Measurements from ENCODE around the gene MSRB3. TPM values are rescaled to one million over a fixed set of nuclear protein-coding genes. Genes with fewer than 3 reads are reported as not detected.
A peak's percentile ranks its signal among the peaks of the same experiment; 100 is the strongest.

MSRB3 gene
- 16.5 and 19.1 TPM in 2 replicates for total RNA-seq (2014; rRNA removed; shearing (Covaris generic))

DNA sequence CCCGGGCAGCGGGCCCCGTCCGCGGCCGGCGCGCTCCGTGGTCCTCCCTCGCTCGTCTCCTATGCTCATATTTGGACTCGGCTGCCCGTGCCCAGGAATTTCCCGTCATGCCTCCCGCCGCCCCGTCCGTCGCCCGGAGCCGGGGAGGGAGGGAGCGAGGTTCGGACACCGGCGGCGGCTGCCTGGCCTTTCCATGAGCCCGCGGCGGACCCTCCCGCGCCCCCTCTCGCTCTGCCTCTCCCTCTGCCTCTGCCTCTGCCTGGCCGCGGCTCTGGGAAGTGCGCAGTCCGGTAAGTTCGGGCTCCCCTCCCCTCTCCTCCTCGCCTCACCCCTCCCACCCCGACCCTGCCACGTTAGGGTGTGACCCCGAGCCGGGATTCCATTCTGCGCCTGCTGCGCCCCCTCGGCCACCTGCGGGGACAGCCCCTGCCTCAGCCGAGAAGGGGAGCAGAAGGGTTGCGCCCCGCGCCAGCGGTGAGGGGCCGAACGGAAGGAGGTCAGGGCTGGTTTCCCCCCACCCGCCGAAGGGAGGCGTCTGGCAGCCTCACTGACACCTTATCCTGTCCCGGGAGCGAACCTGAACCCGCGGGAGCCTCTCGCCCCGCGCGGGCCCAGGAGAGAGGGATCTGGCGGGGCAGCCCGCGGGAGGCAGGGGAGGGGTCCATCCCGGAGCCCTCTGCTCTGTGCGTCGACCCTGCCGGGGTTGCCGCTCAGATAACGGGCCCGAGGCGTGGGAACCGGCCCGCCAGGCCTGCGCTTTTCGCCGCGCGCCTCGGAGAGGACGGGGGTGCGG lies at the start of gene MSRB3:
Gene MSRB3, plus strand, starts transcription at position 108 of the 793 bp plus-strand sequence. CDS start 29,897 bp downstream, outside the sequence.
- no peaks in the 10 kb centered on the region for H3K27me3 ChIP-seq
- no peaks in the 10 kb centered on the region for H3K4me1 ChIP-seq
- H3K36me3 ChIP-seq: no peaks in the 10 kb centered on the region
- no peaks in the 10 kb centered on the region for H3K9me3 ChIP-seq (replicated peaks)
- peak; percentile 73 to 78 for DNase-seq
- peak within 1 kb of the TSS; percentile 59 for H3K27ac ChIP-seq
- peak within 1 kb of the TSS; percentile 94 for H3K4me3 ChIP-seq

DNA sequence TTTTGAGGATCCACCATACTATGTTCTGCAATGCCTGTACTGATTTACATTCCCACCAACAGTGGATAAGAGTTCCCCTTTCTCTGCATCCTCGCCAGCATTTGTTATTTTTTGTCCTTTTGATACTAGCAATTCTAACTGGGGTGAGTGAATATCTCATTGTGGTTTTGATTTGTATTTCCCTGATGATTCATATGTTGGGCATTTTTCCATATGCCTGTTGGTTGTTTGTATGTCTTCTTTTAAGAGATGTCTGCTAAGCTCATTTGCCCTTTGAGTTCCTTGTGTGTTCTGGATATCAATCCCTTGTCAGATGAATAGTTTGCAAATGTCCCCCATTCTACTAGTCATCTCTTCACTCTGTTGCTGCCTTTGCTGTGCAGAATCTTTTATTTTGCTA lies 49.0 kb upstream of the MSRB3 start:
- no peak for DNase-seq
- H3K27ac ChIP-seq: no peak overlapping the region
- no peaks in the 10 kb centered on the region for H3K4me1 ChIP-seq
- peaks cover 11% of the 10 kb centered on the region for H3K9me3 ChIP-seq (replicated peaks)
- no peak overlapping the region for H3K4me3 ChIP-seq
- H3K27me3 ChIP-seq: no peaks in the 10 kb centered on the region
- H3K36me3 ChIP-seq: peaks cover 12% of the 10 kb centered on the region

DNA sequence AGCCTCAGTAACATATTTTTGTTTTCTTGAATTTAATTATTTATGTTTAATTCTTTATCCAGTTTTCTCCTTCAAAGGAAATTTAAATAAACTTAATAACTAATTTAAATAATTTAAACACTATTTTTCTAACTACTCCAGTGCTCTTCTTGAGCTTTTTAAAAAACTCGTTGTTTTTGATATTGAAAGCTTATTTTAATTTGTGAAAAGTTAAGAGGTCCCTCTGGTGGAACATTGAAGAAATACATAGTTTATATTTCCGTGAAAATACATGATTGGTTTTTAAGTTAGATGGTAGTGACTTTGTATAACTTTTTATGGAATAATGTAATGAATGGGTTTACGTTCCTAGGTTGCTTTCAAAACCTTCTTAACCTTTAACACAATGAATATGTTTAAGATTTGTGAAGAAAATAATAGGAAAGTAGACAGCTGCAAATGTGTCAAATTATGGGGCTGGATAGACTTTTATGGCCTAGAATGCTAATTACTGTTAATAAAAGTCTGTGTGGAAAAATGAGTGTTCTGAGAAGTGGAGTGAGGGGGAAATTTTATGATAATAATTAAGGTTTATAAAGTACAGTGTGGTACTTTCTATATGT lies 45.9 kb upstream of the MSRB3 start:
- Histone ChIP-seq H3K4me3 (no peak overlapping the region), H3K4me1 (no peaks in the 10 kb centered on the region), H3K36me3 (peaks cover 6% of the 10 kb centered on the region; the same call in 1 of the 2 replicates), H3K27ac (no peak overlapping the region), H3K9me3 (replicated peaks) (peaks cover 4% of the 10 kb centered on the region; the same call in 1 of the 2 replicates), H3K27me3 (no peaks in the 10 kb centered on the region)
- DNase-seq: peak in 1 of 2 experiments; percentile 20

DNA sequence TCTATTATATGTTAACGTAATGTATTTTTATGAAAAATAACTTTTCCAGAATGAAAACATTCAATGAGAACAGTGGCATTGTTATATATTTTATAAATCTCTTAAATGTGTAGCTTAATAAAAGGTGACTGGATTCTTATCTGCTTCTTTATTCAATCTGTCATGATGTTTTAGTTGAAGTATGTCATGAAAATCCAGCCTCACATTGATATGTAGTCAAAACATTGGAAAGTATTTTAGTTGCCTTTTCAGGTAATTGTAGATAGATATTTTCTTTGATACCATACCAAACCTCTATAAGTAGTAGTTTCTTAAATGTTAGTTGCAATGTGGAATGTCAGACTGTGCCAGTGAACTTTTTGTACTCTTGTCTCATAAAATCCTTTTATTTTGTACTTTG lies 41.3 kb upstream of the MSRB3 start:
- H3K27me3 ChIP-seq: no peaks in the 10 kb centered on the region
- H3K4me1 ChIP-seq: no peaks in the 10 kb centered on the region
- no peaks in the 10 kb centered on the region for H3K9me3 ChIP-seq (replicated peaks)
- no peak overlapping the region for H3K27ac ChIP-seq
- no peak overlapping the region for H3K4me3 ChIP-seq
- H3K36me3 ChIP-seq: peaks cover 9% of the 10 kb centered on the region
- no peak for DNase-seq

DNA sequence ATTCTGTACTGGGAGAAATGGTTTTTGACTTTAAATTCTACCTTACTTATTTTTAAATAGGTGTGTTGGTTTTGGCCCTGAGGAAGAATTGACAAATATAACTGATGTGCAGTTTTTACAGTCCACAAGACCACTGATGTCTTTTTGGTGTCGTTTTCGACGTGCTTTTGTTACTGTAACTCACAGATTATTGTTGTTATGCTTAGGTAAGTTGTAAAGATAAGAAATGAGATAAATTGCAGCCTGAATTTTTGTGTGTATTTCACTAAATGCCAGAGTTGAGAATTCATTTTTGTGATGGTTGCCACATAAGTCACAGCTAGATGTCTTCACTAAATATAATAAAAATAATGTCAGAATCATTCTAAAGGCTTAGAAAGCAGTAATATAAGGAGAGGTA lies 39.9 kb upstream of the MSRB3 start:
- Histone ChIP-seq H3K9me3 (replicated peaks) (no peaks in the 10 kb centered on the region), H3K4me1 (no peaks in the 10 kb centered on the region), H3K4me3 (no peak overlapping the region), H3K36me3 (peaks cover 10% of the 10 kb centered on the region), H3K27ac (no peak overlapping the region), H3K27me3 (no peaks in the 10 kb centered on the region)
- no peak for DNase-seq

DNA sequence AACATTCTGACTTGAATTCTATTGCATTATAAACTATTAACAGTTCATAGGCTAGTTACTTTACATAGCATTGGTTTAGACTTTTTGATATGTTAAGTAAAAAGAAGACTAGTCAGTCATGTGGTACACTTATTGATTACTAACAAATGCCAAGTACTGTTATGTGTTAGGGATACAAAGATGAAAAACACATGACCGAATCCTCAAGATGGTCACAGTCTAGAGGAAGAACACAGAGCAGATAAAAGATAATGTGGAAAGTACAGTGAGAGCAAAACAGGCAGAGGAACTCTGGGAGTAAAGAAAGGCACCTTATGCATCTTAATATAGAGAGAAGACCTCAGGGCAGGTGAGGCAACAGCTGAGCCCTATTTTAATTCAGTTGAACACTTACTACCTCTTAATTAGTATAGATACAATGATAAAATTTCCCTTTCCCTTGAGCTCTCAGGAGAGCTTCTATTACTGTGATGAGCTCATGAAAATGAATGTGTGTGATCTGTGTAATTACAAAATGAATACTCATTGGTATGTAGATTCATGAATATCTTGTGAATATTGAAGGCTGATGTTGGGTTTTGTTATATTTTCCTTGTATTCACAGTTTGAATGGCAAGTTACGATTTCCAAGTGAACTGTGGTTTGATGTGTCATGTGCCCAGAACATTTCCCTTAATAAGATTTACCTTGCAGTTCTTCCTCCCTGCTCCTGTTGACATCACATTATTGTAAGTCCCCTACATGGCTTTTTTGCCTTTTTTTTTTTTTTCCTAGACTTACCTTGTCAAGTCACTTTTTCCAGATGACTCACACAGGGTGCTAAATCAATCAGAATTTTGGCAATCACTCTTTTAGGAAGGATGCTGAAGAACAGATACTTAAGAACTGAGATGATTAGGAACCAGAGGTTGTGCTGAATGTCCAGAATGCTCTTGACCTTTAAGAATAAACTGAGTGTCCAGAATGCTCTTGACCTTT lies 29.5 kb upstream of the MSRB3 start:
- no peak overlapping the region for H3K27ac ChIP-seq
- H3K4me1 ChIP-seq: no peaks in the 10 kb centered on the region
- no peak overlapping the region for H3K4me3 ChIP-seq
- no peaks in the 10 kb centered on the region for H3K27me3 ChIP-seq
- no peaks in the 10 kb centered on the region for H3K9me3 ChIP-seq (replicated peaks)
- no peak for DNase-seq
- peaks cover 18% of the 10 kb centered on the region for H3K36me3 ChIP-seq

DNA sequence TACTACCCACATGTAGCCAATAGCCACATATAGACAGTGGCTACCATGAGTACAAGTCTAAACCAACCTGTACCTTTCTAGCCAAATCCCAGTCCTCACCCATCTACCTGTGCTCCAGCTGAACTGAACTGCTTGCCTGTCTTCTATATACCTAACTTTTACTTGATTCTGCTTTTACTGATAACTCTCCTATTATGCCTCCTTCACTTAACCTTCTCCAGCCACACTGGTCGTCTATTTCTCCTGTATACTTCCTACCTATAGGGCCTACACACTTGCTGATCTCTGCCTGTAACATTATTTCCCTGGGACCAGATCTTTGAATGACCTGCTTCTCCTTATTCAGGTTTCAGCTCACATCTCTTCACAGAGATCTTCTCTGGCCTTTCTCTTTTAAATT lies 26.0 kb upstream of the MSRB3 start:
- Histone ChIP-seq H3K4me1 (no peaks in the 10 kb centered on the region), H3K27me3 (no peaks in the 10 kb centered on the region), H3K9me3 (replicated peaks) (no peaks in the 10 kb centered on the region), H3K4me3 (no peak overlapping the region), H3K27ac (no peak overlapping the region), H3K36me3 (no peaks in the 10 kb centered on the region; the same call in 1 of the 2 replicates)
- DNase-seq: no peak

DNA sequence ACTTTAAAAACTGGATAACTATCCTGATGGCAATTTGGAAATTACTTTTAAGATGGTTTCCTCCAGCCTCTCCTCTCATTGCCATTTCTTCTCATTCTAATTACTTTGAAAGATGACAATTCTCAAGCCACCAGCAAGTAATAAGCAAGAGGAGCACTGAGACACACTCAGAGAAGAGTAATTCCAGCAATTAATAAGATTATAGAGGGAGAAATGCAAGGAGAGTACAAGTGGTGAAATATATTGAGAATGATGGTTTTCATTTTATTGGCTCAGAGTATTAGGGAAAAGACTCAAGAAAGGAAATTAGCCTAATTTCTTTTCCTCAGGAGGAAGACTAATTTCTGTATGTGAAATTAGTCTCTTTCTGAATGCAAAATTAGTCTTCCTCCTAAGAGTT lies 20.5 kb upstream of the MSRB3 start:
- Histone ChIP-seq H3K9me3 (replicated peaks) (no peaks in the 10 kb centered on the region), H3K4me3 (no peak overlapping the region)

DNA sequence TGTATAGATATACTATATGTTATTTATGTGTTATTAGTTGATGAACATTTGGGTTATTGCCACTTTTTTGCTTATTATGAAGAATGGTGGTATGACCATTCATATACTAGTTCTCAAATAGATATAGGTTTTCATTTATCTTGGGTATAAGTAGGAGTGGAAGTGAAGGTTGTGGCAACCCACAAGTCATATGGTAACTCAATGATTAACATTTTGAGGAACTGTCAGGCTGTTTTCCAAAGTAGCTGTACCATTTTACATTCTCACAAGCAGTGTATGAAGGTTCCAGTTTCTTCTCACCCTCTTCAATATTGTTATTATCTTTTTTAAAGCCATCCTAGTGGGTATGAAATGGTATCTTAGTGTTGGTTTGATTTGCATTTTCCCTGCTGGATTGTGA lies 19.0 kb upstream of the MSRB3 start:
- no peaks in the 10 kb centered on the region for H3K9me3 ChIP-seq (replicated peaks)
- no peak for DNase-seq
- H3K36me3 ChIP-seq: no peaks in the 10 kb centered on the region
- H3K4me3 ChIP-seq: no peak overlapping the region
- H3K4me1 ChIP-seq: no peaks in the 10 kb centered on the region
- H3K27me3 ChIP-seq: no peaks in the 10 kb centered on the region
- no peak overlapping the region for H3K27ac ChIP-seq

More for the DNA sequence above, 20.5 kb upstream of the MSRB3 start:
- no peaks in the 10 kb centered on the region for H3K4me1 ChIP-seq
- no peaks in the 10 kb centered on the region for H3K27me3 ChIP-seq
- no peak for DNase-seq
- no peak overlapping the region for H3K27ac ChIP-seq
- no peaks in the 10 kb centered on the region for H3K36me3 ChIP-seq

DNA sequence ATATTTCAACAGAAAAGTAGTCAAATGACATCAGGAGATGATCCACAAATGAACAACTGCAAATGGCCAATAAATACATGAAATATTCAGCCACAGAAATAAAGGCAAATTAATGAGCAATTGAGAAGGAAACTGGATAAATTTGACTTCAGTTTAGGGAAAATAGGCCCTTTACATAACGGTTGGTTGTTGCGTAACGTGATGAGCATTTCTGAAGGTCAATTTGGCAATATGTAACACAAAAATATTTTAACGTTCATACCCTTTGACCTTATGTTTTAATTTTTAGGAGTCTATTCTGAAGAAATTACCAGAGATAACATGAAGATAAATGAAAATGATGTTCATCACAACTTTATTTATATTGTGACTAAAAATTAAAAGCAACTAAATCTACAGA lies 14.7 kb upstream of the MSRB3 start:
- Histone ChIP-seq H3K36me3 (no peaks in the 10 kb centered on the region), H3K4me1 (no peaks in the 10 kb centered on the region; the same call in 1 of the 2 replicates), H3K9me3 (replicated peaks) (no peaks in the 10 kb centered on the region), H3K27ac (no peak overlapping the region), H3K27me3 (no peaks in the 10 kb centered on the region), H3K4me3 (no peak overlapping the region)
- no peak for DNase-seq

DNA sequence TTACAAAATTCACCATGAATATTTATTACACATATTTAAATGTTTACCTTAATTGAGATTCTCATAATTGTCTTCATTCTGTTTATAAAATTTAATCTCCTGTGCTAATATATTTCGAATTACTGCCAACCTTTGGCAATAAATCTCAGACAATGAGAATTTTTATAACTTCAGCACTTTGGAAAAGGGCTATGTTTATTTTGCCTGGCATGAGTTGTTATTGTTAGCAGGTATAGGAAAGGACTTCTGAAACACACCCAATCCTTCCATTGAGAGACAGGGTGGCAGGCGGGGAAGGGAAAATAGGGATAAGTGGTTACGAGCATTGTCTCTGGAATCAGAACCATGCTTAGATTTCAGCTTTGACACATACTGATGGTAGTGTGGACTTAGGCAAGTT lies 12.1 kb upstream of the MSRB3 start:
- no peak overlapping the region for H3K4me3 ChIP-seq
- H3K9me3 ChIP-seq (replicated peaks): no peaks in the 10 kb centered on the region
- no peaks in the 10 kb centered on the region; the same call in 1 of the 2 replicates for H3K4me1 ChIP-seq
- no peaks in the 10 kb centered on the region for H3K27me3 ChIP-seq
- no peaks in the 10 kb centered on the region for H3K36me3 ChIP-seq
- H3K27ac ChIP-seq: no peak overlapping the region
- DNase-seq: no peak

DNA sequence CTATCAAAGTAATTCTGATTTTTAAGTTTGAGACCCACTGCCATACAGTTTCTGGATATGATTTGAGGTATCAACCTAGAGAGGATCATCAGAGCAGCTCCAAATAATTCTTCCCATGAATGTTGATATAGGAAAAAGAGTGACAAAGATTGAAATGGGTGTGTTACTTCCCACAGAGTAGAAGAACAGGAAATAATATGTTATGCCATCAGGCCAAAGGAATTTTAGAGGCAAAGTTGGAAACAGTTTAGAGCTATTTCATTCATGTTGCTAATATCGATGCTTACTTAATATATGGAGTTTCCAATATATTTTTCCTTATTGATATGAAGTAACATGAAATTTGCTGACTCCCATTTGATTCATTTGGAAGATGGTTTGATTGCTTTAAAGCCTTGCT lies 8.9 kb upstream of the MSRB3 start:
- Histone ChIP-seq H3K27me3 (no peaks in the 10 kb centered on the region), H3K27ac (no peak overlapping the region), H3K36me3 (no peaks in the 10 kb centered on the region), H3K9me3 (replicated peaks) (no peaks in the 10 kb centered on the region), H3K4me3 (no peak overlapping the region), H3K4me1 (no peaks in the 10 kb centered on the region; the same call in 1 of the 2 replicates)
- DNase-seq: no peak

DNA sequence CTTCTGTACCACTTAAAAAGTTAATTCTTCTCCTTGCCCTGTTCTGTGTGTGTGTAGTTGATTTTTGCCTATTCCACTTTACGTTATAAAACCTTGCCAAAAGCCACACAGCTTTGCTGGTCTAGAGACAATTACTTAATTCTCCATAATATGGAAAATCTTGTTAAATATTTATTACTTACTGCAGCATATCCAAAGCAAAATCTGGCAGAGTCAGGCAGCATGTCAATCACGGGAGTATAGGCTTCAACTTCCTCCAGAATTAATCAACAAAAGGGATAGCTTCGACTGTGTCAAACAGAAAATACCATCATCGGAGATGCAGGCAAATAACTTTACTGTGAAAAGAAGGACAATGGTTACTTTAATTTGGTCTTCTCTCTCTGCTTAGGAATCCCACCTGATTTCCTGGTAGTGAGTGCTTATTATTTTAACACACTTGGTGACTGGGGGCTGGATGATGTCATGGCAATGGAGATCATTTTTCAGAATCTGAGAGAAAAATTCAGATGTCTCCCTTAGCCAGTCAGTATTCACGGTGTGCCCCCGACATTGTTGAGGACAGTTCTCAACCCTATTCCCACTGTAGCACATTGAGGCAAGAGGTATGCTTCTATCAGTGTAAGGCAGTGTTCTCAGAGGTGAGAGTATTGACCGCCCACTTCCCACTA lies 3.7 kb upstream of the MSRB3 start:
- DNase-seq: no peak
- Histone ChIP-seq H3K27me3 (no peaks in the 10 kb centered on the region), H3K4me1 (no peaks in the 10 kb centered on the region), H3K4me3 (no peak overlapping the region), H3K27ac (no peak overlapping the region), H3K36me3 (no peaks in the 10 kb centered on the region), H3K9me3 (replicated peaks) (no peaks in the 10 kb centered on the region)

DNA sequence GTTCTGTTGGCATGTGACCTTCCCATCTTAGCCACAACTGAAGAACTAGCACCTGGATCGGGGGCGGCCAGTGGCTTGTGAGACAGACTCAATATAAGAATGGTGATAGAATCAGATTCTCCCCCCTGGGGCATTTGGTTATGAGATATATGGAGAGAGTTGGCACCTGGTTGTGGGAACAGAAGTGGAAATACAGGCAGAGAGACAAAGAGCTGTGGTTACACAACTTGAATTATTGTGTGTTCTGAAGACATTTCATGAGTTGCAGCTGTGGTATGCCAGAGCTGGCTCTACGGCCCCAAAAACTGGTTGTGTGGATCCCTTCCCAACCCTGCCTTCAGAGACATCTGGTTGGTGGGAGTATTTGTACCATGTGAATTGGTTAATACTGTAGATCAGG lies 2.9 kb upstream of the MSRB3 start:
- Histone ChIP-seq H3K4me3 (no peak overlapping the region), H3K4me1 (no peaks in the 10 kb centered on the region), H3K27ac (no peak overlapping the region), H3K36me3 (no peaks in the 10 kb centered on the region), H3K9me3 (replicated peaks) (no peaks in the 10 kb centered on the region), H3K27me3 (no peaks in the 10 kb centered on the region)
- no peak for DNase-seq

All from SJCRH30 (cell line).